GM19238 (cell line): ENCODE data around the gene CDH23.

Experiments used
- DNase-seq: peaks from one replicate; pipeline ENCODE4 v3.0.0; 2011; ENCODE audit warnings: low spot score; ENCODE audit not compliant: insufficient read length

CDH23 gene

DNA sequence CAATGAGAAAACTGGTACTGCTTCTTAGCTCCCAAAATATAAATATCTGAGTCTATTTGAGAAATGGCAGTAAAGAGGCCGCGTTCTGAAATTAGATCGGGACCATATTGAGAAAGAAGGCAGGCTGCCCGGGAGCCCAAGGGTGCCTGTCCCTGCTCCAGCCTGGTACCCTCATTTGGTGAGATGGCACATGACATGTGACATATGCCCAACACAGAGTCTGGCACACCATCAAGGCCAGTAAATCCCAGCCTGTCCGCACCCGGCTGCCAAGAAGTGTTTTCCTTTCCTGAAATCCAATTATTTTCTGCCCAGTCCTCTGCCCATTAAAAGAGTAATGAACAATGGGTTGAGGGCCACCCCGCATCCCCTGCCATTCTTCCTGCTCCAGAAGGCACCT lies 66.4 kb downstream of the CDH23 start:
- no peak for DNase-seq

DNA sequence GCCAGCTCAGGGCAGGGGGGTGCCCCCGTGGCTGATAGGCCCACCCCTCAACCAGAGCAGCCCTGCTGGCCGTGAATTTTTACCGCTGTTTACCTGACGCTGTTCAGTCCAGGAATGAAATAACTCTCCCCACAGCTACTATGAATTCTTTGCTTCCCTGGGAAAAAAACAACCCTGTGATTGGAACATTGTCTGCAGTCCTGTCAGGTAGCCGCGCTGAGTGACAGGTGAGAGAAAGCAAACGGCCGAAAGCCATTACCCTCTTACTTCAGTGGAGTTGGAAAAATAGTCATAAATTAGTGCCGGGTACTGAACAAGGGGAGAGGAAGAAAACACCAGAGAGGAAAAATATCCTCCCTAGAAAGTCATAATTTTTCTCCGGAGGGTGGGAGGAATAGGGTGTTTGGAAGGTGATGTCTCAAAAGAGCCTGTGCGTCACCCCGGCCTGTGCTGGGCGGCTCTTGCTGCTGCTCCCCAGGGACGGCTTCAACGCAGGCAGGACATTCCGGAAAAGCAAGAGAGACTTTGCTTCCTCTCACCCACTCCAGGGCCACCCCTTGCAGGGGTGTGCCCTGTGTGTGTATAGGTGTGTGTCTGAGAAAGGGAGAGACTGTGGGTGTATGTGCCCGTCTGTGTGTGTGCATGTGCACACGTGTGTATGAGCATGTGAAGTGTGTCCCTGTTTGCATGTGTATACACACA lies 69.0 kb downstream of the CDH23 start:
- DNase-seq, result no peak

DNA sequence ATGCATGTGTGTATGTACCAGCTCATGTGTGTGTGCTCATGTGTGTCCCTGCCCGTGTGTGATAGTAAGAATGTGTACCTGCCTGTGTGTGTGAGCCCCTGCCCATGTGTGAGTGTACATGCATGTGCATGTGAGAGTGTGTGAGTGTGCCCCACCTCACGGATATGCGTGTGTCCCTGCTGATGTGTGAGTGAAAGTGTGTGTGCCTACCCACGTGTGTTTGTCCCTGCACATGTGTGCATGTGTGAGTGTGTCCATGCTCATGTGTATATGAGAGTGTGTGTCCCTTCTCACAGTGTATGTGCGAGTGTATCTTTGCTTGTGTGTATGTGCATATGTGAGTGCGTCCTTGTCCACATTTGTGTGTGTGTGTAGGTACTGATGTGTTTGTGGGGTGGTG lies 69.6 kb downstream of the CDH23 start:
- no peak for DNase-seq

DNA sequence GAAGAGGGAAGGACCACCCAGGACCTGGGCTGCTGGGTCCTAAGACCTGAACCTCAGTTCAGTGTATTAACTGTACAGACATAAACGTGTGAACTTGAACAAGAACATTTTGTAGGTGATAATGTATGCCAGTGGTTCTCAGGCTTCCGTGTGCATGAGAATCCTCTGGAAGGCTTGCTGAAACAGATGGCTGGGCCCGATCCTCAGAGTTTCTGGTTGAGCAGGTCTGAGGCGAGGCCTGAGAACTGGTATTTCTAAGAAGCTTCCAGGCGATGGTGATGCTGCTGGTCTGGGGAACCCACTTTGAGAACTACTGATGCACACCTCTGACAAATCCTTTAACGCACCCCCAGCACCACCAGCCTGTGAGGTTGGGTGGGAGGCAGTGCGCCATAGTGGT lies 70.4 kb downstream of the CDH23 start:
- DNase-seq, result no peak

DNA sequence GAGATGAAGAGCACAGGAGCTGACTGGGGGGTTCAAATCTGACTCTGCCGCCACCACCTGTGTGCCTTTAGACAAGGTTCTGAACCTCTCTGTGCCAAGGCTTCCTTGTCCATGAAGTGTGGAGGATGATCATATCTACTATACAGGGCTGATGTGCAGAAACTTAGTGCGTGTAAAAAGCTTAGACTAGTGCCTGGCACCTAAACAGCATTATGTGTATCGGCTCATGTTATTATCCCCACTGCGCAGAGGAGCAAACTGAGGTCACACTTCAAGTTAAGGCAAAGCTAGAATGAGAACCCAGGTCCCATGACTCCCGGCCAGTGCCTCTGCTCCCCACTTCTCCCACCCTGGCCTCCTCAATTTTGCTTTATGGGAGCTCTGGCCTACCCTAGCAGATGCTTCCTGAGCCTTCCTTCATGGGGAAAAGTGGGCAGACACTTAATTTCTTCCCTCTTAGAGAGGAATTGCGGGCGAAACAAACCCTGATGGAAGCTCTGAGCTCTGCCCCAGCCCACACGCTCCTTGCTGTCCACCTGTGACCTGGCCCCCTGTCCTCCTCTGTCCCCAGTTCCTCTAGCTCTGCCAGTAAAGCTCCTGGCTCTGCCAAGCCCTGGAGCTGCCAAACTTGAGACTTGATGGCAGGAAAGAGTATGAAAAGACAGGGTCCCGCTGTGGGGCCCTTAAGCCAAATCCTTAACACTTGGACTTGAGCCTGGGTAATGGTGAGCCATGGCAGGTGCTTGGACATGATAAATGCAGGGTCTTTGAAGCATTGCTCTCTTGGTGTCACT lies 71.0 kb downstream of the CDH23 start:
- DNase-seq, result no peak

DNA sequence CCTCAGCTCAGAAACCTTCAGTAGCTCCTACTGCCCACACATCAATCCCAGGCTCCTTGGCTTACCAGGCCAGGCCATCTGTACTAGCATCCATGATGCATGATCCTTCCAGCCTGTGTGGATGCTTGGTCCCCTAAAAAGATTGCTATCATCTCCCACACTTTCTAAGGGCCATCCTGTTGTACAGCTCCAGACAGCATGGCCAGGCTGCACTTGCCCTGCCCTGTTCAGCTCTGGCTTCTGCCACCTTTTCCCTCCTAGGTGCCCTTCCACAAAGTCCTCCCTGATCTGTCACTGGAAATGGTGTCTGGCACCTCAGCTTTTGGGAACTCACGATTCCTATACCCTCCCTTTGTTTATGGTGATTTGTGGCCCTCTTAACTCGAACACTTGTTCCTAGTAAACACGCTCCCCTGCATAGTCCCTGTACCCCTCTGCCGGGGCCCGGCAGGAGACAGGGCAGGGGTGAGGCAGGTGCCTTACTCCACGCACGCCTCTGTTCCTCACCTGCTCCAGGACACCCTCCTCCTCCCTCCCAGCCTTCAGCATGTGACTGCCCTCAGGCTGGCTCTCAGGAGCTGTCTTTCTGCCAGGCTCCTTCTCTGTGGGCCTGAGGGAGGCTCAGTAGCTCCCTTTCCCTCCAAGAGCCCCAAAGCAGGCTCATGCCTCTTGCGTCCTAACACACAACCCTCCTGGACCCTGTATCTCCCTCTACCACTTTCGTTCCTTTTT lies 71.8 kb downstream of the CDH23 start:
- no peak for DNase-seq

DNA sequence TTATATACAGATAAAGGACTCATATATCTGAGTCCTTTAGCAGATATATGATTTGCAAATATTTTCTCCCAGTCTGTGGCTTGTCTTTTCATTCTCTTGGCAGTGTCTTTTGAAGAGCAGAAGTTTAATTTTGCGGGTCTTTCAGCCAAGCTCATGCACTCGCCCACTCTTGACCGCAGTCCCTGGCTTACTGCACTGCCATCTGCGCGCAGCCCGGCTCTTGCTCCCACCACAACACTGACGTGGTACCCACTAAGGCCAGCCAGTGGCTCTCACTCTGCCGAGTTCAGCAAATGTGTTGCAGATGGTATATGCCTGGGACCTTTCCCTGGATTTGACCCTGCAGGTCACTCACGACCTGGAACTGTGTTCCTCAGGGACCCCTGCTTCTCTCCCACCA lies 74.3 kb downstream of the CDH23 start:
- no peak for DNase-seq

DNA sequence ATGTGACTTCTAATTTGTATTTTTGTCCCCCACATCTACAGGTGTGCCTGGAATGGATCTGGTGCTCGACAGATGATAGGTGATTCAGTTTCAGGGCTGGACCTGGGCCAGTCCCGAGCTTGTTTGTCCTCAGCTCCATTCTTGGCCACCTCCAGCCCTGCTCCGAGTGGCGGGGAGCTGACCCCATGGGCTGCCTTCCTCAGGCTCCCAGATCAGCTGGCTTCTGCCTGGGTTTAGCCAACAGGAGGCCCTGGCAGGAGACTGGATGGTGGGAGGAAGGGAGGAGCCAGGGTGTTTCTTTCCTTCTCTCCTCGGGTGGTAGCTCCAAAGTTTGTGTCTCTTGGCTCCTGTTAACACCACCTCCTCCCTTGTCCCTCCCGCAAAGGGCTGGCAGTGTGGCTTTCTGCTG lies 75.2 kb downstream of the CDH23 start:
- no peak for DNase-seq

DNA sequence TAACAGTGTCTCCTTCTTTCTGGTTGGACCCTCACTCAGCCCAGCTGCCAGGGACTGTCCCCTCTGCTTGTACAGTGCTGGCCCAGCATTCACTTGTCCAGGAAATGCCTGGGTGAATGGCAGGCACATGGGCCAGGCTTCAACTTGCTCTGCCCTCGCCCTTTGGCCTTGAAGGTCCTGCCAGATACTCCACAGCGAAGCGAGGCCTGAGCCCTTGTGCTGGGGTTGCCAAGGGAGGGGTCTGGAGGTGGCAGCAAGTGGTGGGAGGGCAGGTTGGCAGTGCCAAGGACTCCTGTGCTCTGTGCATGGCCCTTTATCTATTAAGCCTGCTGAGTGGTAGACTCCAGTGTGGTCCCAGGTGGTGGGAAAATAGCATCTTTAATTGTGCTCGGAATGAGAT lies 75.7 kb downstream of the CDH23 start:
- no peak for DNase-seq

DNA sequence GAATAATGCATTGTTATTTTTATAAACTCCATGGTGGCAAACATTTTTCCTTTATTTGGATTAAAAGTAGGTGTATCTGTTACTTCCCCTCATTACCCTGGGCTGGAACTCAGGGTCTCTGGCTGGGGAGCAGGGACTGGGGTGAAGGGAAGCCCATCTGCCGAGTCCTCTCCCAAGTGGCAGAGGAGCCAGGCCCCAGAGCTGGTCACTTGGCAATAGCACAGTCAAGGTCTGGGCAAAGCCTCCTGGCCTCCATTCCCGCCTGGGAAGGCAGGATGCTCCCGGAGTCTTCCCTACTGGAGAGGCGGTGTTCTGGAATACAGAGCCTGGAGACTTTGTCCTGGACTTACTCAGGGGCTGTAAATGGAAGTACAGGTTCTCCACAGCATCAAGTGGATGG lies 76.2 kb downstream of the CDH23 start:
- DNase-seq, result no peak

DNA sequence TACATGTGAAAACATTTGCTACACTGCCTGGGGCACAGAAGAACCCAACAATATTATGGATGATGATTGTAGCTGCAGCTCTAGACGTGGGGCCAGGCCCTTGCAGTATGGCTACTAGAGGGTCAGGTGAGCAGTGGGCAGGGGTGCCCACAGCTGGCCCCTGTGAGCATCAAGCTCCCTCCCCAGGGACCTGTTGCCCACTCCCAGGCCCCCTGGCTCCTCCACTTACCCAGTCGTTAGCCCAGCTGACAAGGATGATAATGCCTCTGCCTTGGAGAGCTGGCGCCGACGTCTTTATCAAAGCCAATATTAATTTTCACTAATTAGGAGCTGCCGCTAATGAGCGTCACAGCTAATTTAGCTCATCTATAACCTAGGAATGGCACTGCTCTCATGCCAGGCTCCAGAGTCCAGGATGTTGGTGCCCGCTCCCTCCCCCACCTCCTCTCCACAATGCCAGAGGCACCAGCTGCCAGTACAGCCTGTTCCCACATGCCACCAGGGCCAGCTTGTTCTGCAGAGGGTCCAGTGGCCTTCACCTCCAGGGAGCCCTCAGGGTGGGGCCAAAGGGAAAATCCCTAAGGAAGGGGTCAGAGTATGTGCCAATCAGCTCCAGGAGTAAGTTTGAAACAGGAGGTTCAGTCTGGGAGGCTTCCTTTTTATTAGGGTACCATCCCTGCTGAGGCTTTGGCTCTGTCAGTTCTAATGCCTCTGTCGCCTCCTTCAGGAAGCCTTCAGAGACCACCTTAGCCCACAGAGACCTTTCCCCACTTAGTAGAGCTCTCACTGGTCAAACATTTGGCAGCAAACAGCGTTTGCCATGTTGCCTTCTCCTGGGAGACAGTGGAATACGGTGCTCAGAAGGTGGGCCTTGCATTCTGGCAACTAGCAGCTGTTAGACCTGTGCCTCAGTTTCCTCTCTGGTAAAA lies 77.2 kb downstream of the CDH23 start:
- no peak for DNase-seq

DNA sequence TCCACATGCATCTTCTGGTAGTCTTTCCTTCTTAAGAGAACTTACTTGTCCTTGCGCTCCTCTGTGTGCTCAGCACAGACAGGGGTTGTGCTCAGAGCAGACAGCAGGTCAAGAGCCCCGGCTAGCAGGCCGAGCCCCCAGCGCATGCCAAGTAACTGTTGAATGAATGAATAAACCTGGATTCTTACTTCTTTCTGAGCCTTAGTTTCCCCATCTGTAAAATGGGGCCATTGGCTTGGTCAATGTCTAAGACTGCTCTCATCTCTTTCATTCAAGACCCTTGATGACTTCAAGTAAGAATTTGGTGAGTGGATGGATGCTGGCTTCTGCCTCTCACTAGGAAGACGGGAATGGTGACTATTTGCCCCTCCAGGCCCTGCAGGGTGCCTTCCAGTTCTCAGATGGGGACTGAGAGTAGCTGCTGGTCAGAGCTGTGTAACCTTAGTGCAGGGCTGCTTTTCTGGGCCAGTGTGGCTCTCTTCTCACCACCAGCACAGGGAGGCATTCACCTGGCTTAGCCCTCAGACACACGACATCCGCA lies 78.1 kb downstream of the CDH23 start:
- no peak for DNase-seq

DNA sequence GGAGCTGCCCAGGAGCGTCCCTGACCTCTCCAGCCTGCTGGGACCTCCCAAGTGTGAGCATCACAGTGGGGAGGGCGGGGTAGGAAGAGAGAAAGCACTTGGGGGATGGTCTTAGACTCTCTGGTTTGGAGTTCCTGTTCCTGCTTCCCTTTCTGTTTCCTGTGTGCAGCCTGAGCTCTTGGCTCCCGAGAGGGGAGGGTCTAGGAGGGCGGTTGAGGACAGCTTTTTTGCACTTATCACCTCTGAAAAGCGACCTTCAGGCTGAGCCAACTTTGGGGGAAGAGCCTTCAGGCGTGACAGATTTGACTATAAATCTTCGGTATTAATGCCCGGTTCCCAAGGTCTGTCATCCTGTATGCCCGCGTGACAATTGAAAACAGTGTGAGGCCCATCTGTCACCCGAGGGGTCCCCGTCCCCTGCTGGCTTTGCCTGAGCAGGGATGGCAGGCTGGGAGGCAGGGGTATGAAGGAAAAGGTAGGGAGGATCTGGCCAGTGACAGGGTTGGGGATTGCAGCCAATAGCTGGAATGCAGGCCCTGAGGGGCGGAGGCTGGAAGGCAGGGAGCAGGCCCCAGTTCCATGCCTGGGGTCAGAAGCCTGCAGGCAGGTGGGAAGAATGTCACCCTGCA lies 78.6 kb downstream of the CDH23 start:
- DNase-seq, result no peak

DNA sequence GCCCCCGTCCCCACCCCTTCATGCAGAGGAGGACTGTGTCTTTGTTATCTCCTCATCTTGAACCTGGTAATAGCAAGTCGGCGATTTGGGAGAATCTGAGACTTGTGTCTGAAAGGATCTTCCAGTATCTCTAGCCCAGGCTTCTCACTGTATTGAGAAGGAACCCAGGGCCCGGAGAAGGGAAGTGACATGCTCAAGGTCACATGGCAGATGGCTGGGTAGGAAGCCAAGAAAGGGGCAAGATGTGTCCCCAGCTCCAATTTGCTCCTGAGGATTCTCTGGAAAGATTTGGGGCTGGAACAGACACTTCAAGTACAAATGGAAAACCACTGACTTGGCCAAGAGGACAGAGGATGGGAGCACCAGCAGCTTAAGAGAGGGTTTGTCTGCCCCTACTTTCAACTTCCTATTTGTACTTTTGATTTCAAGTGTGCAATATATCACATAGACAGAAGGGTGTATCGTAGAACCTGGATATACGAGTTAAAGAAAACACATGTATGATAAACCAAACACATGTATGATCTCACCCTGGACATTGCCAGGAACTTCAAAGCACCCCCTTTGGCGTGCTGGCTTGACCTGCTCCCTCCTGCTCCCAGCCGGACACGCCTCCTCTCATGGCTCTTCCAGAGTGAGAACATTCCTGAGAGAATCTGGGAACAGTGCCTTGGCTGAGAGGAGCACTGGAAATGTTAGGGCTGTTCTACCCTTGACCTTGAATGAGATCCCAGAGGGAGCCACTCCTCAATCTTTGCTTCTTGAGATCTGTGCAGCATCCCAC lies 79.7 kb downstream of the CDH23 start:
- no peak for DNase-seq

DNA sequence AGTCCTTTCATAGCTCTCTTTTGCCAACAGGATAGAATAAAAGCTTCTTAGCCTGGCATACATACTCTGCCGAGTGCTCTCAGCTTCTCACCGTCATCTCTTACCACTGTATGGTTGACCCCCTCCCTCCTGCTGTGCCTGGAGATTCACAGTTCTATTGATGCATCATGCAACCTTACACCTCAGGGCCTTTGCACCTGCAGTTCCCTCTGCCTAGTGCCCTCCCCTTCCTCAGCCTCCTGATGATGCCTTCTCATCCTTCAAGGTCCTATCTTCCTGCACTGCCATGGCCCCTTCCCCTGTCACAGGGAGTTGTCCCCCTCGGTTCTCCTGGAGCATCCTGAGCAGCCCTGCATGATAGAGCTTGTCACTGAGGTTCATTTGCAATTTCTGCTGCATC lies 81.5 kb downstream of the CDH23 start:
- DNase-seq, result no peak

DNA sequence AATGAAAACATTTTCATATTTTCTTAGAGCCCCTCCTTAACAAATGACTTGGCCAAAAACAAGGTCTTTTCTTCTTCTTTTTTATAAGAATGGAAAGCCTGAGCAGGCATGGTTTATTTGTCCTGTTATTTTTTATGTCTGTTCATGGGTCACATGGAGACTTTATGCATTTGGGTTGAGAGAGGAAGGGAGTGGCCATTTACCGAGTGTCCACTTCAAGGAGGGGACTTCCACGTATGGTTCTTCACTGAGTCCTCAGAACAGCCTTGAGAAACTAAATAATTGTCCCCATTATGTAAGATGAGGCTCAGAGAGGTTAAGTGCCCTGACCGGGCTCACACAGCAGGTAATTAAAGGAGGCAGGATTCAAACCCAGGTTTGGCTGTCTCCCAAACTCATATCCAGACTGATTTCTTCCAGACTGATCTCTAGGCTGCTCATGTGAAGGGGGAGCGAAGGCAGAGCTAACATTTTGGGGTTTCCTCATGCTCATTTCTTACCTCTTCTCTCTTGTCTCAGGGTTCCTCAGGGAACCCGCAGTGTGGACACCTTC lies 82.2 kb downstream of the CDH23 start:
- no peak for DNase-seq

DNA sequence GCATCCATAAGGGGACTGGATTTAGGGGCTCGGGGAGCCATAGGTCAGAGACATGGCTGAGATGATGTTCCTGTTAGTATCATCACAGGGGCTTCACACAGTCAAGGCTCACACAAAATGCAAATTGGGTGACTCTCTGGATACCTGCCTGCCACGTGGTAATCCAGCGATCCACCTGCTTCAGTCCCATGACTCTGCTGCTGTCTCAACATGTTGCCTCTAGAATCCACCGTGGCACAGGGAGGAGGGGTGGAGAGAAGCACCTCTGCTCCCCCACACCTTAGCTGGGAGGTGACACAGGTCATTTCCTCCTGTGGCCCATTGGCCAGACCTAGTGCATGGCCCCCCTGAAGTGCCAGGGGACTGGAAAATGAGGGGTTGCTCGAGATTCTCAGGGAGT lies 83.1 kb downstream of the CDH23 start:
- DNase-seq, result no peak

DNA sequence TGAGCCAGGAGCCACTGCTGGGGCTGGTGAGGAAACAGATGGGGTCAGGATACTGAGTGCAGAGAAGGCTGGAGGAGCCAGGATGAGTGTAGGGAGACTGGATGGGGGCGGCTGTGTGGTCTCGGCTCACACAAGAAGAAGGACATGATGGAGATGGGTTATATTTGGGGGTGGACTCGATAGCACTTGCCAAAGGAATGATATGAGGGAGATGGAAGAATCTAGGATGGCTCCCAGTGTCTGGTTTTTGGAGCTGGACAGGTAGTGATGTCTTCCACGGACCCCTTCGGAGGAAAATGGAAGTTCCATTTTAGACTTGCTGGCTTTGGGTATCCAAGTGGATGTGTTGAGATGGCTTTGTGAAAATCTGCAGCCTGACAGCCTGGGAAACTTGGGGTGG lies 83.9 kb downstream of the CDH23 start:
- DNase-seq, result no peak

DNA sequence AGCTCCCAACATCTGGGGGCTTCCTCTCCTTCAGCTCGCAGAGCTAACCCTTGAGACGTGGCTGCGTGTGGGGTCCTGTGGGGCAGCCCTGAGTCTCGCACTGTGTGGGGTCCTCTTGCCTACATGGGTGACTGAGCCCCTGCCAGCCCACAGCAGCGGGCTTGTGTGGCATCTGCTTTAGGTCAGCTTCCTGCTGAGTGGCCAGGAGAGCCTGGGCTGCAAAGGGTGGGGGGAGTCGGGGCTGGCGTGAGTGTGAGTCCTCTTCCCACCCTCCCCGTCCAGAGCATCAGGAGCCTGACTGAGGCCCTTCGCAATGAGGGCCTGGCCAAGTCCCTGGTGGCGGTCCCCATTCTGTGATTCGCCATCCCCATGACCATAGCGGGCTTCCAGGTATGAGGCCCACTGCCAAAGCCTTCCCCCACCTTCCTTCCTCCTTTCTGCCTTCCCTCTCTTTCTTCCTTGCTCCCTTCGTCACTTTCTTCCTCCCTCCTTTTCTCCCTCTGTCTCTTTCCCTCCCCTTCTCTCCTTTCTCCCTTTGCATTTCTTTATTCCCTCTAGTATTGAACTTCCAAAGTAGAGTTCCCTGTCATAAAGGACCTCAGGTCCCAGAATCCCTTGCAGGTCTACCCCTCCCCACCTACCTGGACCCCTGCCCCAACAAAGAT lies 85.2 kb downstream of the CDH23 start:
- DNase-seq, result no peak
